GM12801 (cell line): Measurements from ENCODE around the gene AGO4.

Experiments
- TF ChIP-seq, protein P1 (sequence below): IDR thresholded peaks from one replicate; pipeline ENCODE4 v1.5.1; 2011; ENCODE audit warnings: control low read depth; ENCODE audit not compliant: insufficient read length; ENCODE audit errors: extremely low read depth

Gene AGO4

GRCh38 chr1:35888255-35888654 is 80.4 kb downstream of the AGO4 start:
- TF ChIP-seq, protein P1, sequence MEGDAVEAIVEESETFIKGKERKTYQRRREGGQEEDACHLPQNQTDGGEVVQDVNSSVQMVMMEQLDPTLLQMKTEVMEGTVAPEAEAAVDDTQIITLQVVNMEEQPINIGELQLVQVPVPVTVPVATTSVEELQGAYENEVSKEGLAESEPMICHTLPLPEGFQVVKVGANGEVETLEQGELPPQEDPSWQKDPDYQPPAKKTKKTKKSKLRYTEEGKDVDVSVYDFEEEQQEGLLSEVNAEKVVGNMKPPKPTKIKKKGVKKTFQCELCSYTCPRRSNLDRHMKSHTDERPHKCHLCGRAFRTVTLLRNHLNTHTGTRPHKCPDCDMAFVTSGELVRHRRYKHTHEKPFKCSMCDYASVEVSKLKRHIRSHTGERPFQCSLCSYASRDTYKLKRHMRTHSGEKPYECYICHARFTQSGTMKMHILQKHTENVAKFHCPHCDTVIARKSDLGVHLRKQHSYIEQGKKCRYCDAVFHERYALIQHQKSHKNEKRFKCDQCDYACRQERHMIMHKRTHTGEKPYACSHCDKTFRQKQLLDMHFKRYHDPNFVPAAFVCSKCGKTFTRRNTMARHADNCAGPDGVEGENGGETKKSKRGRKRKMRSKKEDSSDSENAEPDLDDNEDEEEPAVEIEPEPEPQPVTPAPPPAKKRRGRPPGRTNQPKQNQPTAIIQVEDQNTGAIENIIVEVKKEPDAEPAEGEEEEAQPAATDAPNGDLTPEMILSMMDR, result no peak

GRCh38 chr1:35893051-35893879 is 85.4 kb downstream of the AGO4 start:
- TF ChIP-seq, protein P1, result no peak

GRCh38 chr1:35894183-35894582 is 86.4 kb downstream of the AGO4 start:
- TF ChIP-seq, protein P1, result no peak

DNA sequence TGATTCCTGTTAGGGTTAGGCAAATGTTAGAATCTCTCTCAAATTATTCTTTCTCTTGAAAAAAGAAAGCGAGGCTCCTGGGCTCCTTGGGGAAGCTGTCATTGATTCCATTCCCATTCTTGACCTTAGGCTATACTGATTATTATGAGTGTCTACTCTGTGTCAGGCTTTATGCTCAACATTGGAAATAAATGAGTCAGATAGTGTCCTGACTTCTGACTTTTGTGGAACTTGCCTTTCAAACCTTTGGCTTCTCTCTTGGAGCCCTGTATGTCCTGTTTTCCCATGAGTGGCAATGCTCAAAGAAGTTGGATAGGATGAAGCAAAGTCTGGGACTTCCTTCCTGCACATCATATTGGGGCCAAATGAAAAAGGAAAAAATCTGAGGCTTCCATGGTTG is 86.8 kb downstream of the AGO4 start:
- TF ChIP-seq, protein P1, result no peak

GRCh38 chr1:35899941-35900340 is 92.1 kb downstream of the AGO4 start:
- TF ChIP-seq, protein P1, result no peak

DNA sequence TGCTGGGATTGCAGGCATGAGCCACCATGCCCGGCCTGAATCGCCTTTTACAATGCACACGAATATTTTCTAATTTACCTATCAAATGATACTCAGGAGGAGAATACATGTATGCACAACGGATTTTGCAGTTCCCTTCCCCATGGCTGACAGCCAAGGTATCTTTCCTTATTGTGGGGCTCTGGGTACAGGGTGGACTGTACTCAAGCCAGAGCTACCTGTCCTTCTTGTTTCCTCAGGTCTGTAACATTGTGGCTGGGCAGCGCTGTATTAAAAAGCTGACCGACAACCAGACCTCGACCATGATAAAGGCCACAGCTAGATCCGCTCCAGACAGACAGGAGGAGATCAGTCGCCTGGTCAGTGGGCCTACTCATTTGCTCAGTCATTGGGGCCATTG is 93.4 kb downstream of the AGO4 start:
- TF ChIP-seq, protein P1, result no peak

DNA sequence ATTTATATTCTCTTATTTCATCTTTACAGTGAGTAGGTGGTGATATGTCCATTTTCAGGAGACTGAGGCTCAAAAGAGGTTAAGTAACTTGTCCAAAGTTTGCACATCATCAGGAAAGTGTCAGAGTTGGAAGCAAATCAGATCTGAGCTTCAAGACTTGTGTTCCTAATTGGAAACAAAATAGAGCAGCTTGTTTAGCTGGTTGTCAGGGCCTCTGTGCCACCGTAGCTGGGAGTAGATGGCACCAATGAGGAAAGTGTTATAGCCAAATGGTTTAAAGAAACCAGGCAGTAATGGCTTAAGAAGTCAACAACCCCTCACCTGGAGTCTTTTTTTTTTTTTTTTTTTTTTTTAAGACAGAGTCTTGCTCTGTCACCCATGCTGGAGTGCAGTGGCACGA is 94.9 kb downstream of the AGO4 start:
- TF ChIP-seq, protein P1, result no peak
